CD4-positive, alpha-beta T cell treated with Interleukin-12 subunit alpha and Interleukin-12 subunit beta, for 1 hour (primary cell): Measurements from ENCODE around the gene INPP4B.
"Not testable (repeated sequence)": the region's sequence is repeated elsewhere in the genome, so short reads cannot be mapped to it uniquely, and the experiment has no call there.

Experiments used
- DNase-seq: peaks from one replicate; pipeline ENCODE4 v3.0.0-alpha.2; 2020

INPP4B gene

DNA sequence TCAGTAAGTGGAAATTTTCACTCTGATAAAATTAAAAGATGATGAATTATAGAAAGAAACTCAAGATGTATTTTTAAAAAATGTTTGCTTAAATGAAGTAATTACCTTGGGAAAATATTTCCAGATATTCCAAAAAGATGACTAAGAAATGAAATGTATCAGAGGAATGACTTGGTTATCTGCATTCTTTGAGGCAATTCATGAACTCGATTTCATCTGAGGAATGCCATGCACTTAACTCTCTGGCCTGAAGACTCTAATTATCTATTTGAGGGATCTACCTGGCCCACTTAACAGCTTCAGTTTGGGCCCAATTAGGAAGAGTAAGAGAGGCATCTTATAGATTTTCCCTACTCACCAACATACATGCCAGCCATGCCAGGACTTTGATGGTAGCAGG is 182.3 kb downstream of the INPP4B start:
- DNase-seq: no peak

DNA sequence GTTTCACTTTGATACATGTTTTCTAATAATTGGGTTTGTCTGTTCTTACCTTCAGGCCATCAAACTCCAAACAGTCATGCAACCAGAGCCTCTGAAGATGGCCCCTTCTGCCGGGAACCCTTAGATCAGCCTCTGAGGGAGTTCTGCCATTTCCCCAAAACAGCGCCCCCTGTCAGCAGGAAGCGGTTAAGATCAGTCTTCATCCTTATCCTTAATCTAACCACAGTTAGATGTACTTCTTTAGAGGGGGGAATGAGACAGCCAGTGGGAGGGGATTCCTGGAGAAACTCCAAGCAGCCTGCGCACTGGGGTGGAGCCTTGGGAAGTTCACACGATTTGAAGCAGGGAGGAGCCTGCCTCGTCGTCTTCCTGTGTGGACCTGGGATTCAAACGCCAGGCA is 185.4 kb downstream of the INPP4B start:
- no peak for DNase-seq

DNA sequence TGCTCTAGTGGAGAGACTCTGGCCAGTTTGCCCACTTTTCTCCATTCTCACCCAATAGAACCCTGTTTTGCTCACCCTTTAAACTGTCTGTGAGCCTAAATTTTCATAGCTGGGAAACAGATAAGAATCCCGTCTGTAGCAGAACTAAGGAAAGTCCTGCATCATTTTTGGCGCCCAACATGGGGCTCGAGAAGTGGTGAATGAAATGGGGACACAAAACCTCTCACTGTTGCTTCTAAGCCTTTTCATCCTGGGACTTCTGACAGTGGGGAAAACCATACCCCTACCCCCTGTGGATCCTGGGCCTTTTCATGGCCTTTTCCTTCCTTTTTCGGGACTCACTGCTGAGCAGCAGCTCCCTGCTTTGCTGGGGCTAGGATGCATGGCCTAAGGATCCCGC is 189.9 kb downstream of the INPP4B start:
- peak; percentile 16 for DNase-seq

DNA sequence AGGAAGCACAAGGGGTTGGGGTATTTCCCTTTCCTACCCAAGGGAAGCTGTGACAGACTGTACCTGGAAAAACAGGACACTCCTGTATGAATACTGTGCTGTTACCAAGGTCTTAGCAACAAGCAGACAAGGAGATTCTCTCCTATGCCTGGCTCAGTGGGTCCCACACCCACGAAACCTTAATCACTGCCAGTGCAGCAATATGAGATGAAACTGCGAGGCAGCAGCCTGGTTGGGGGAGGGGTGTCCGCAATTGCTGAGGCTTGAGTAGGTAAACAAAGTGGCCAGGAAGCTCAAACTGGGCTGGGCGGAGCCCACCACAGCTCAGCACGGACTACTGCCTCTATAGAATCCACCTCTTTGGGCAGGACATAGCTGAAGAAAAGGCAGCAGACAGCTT is 197.7 kb downstream of the INPP4B start:
- DNase-seq: no peak

DNA sequence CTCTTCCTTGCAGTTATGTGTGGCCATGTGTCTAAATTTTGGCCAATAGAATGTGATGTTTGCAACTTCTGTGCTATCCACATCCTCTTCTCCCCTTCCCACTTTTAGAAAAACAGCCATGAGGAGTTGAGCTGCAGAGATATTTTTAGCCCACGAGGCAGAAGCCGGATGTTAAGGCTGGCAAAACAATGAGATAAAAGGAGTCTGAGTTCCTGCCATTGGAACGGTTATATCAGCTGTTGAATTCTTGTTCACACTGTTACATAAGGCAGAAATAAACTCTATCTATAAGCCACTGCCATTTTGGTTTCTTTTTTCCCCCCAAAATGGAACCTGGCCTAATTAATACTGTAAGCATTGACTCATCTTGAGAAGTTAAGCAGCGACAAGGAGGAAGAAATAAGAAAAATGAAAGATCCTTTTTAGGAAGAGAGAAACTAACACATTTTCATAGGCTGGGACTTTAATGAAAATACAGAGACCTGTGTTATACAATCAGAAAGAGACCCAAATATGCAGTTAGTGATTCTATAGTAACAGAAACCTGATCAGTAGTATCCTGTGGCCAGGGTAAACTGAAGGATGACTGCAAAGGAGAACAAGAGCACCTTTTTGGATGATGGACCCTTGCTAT is 200.5 kb downstream of the INPP4B start:
- peak; percentile 9 for DNase-seq

DNA sequence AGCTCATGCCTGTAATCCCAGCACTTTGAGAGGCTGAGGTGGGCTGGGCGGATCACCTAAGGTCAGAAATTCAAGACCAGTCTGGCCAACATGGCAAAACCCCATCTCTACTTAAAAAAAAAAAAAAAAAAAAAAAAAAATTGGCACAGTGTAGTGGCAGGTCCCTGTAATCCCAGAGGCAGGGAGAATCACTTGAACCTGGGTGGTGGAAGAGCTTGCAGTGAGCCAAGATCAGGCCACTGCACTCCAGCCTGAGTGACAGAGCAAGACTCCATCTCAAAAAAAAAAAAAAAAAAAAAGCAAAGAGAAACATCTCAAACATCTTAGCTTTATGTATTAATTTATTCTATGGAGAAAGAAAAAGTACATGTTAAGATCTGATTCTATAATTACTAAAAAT is 201.5 kb downstream of the INPP4B start:
- DNase-seq: not testable (repeated sequence)

DNA sequence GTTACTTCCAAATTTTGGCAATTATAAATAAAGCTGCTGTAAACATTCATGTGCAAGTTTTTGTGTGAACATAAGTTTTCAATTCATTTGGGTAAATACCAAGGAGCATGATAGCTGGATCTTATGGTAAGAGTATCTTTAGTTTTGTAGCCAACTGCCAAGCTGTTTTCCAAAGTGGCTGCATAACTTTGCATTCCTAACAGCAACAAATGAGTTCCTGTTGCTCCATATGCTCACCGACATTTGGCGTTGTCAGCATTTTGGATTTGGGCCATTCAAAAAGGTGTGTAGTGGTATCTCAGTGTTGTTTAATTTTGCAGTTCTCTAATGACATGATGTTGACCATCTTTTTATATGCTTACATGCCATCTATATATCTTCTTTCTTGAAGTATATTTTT is 208.5 kb downstream of the INPP4B start:
- no peak for DNase-seq

DNA sequence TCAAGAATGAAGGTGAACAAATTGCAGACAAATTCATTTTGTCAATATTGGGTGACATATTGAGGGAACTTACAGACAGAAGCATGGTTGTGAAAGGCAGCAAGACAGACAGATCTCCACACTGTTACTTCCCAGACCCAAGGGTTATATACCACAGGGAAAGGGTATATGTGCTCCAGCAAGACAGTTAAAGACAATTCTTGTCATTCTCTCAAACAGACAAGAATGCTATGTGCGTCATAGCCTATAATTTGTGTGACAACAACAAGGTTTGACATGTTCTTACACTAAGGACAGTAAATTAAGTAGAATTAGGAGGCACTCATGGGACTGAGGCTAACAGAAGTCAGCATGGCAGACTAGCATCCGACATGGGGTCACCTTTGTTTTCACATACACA is 214.3 kb downstream of the INPP4B start:
- DNase-seq: no peak

DNA sequence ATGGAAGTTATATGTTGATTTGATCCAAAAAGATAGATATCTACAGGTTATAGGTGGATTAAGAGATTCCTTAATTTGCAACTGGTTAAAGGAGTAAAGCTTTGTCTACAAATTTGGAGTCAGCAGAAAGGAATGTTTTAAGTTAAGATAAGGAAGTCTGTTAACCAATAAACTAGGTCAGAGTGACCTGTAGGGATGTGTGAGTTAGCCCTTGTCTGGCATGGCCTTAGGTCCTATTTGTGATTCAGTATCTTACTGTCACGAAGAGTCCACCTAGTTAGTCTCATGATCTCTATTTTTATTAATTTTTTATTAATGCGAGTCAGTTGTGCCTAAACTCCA is 230.8 kb downstream of the INPP4B start:
- DNase-seq: no peak

DNA sequence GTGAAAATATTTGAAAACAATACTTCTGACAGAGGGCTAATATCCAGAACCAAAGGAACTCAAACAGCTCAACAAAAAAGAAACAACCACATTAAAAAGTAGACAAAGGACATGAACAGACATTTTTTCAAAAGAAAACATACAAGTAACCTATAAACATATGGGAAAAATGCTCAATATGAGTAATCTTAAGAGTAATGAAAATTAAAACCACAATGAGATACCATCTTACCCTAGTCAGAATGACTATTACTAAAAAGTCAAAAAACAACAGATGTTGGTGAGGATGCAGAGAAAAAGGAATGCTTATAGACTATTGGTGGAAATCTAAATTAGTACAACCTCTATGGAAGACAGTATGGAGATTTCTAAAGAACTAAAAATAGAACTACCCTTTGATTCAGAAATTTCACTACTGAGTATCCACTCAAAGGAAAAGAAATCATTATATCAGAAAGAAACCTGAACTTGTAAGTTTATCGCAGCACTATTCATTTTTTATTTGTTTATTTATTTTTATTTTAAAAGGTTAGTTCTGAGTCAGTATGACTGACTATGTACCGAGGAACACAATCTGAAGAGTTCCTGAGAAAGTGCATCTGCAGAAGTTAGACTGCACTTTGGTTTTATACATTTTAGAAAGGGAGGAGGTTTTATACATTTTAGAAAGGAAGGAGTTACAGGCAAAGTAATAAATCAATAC is 231.3 kb downstream of the INPP4B start:
- DNase-seq: no peak

DNA sequence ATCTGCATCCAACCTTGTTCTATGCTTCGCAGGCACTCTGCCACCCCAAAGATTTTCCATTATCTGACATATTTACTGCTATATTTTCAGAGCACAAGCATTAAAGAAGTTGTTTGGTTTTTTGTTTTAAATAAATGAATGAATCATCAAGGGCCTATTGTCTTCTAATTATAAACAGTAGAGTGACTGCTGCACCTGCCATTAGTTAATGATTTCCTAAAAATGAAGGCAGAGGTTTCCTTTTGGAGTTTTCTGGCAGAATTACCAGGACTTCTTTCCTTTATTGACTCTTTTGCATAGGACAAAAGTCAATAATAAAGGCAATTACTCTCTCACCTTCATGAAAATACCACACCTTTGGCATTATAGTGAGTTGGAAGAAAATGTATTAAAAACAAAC is 238.1 kb downstream of the INPP4B start:
- no peak for DNase-seq

DNA sequence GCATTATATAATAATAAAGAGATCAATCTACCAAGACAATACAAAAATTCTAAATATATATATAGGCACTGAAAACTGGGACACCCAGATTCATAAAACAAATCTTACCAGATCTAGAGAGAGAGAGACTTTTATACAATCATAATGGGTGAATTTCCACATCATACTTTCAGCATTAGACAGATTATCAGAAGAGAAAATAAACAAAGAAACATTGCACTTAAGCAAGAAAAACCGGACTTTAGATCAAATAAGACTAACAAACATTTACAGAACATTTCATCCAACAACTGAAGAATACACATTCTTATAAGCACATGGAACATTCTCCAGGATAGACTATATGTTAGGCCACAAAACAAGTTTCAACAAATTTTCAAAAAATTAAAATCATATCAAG is 245.1 kb downstream of the INPP4B start:
- DNase-seq: no peak

DNA sequence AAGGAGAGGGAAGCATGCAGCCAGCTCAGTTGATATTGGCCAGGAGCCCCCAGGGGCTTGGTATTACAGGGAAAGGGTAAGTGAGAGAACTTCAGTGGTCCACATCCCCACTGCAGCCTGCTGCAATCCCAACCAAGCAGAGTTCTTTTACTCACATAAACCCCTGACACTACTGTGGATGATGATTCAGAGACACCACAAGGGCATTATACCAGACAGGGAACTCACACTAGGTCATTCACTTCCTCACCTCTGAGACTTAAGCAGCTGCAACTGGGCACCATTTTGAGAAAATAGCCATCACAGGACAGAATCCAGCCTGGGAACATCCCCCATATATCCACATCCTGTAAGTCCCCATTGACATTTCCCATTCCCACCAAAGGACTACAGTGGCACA is 248.0 kb downstream of the INPP4B start:
- no peak for DNase-seq

DNA sequence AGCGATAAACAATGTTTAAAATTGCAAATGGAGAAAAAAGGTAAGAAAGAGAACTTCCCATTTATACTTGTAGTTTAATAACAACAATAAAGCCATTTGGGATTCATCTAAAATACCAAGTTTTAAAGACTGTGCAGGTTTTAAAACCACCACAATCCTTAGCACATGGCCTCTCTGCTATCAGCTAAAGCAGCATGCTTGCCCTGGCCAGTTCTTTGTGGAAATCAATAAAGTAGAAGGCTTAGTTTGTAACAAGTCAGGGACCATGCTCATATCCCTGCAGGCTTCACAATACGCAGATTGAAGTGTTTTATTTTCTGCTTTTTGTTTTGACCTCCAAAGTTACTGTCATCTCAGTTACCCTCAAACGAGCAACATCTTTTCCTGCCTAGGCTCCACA is 249.5 kb downstream of the INPP4B start:
- DNase-seq: no peak

DNA sequence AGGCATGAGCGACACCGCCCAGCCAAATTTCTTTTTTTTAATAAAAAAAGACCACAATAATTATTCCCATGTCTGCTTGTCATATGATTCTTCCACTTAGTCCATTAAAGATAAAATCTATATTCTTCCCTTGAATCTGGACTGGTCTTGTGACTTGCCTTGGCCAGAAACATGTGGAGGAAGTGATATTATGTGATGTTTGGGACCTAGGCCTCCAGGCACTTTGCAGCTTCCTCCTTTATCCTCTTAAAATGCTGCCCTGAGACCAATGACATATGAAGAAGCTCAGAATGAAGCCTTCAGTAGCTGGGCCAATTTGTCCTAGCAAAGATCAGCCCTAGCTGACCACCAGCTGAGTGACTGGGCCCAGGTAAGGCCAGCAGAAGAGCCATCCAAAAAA is 250.0 kb downstream of the INPP4B start:
- no peak for DNase-seq

DNA sequence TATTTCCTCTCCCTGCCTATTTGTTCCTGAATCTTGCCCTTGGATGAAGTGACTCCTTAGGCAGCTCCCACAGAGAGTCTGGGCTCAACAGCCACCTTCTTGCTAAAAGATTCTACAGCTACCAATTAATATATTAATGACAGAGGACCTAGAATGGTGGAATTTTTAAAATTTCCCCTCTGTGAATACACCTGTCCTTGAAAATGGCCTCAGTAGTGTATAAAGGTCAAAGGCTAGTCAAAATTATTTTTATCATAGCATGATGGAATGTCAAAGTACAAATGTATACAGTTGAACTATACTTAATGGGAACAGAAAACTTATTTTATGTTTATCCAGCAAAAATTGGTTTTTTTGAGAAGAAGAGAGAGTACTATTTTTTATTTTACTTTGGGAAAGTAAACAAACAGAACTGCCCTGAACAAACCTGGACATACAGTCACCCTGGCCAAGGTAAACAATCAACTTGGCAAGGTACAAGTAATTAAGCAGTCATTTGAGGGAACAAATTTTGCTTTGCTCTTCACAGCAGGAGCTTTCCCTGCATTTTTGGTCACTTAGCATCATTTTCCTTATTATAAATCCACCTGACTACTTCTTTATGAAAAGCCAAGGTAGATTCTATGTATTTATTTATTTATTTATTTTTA is 250.8 kb downstream of the INPP4B start:
- no peak for DNase-seq

DNA sequence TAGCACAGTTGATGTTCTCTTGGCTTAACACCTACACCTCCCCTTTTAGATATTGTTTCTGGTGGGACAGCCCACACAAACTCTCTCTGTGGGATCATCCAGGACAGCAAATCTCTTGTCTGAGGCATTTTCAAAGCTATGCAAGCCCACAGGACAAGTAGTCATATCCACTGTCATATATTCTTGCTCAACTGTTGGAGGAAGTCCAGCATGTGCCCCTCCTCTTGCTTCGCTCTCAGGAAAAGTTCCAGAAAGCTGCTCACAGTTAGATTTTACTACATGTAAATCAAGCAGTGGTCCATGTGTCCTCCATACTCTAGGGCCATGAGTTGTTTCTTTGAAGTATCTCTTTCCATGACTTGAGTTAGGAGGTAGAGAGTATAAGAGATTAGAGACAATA is 260.7 kb downstream of the INPP4B start:
- DNase-seq: no peak

DNA sequence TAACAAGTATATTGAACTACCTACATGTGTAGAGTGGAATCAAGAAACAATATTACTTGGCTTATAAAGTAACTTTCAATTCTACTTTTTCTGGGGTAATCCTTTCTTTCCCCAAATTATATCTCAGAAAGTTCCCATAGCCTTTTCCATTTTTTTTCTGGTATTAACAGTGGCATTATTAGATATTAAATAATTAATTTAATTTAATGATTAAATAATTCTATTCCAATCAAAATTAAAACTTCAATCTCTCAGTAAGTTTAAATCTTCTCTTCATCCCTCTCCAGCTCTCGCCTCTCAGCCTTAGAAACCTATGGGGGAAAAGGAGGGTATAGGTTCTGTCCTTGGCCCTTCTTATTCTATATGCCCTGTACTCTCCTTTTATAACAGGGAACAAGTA is 262.4 kb downstream of the INPP4B start:
- no peak for DNase-seq

DNA sequence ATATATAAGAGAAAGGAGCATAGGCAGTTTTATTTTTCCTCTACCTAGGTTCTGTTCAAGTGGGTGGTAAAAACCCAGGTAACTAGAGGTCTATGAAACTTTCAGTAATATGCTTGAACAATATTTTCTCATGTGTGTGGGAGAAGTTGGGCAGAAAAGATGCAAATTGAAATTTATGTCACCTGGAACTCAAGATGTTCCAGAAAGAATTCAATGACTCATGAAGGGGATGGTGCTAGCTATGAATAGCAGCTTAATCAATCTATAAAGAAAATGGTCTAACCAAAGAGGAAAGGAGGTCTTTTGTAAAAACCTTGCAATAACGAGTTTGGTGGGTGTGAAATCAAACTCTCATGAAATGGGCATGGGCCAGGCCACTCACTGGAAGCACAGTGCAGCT is 263.8 kb downstream of the INPP4B start:
- DNase-seq: no peak

DNA sequence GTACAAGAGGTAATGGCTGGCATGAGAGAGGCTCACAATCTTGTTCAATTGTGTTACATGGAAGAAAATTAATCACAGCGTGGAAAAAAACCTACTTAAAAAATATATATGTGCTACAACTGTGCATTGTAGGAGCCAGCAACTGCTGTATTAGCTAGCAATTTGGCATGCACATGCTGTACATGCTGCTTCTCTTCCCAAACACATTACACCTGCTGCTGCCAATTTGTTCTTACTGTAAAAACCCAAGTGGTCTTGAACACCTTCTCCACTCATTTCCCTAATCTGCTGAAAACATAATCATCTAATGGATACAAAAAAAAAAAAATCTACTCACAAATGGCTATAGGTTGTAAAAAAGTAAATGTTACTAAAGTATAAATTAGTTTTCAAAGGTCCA is 264.2 kb downstream of the INPP4B start:
- DNase-seq: no peak

DNA sequence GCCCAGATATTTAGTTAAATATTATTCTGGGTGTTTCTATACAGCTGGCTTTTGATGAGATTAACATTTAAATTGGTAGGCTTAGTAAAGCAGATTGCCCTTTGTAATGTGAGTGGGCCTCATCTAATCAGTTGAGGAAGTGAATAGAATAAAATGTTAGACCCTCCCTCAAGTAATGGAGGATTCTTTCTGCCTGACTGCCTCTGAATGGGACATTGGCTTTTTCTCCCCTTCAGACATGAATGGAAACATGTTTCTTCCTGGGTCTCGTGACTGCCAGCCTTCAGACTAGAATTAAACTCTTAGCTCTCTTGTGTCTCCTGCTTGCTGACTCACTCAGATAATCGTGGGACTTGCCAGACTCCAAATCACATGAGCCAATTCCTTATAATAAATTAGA is 266.7 kb downstream of the INPP4B start:
- no peak for DNase-seq

DNA sequence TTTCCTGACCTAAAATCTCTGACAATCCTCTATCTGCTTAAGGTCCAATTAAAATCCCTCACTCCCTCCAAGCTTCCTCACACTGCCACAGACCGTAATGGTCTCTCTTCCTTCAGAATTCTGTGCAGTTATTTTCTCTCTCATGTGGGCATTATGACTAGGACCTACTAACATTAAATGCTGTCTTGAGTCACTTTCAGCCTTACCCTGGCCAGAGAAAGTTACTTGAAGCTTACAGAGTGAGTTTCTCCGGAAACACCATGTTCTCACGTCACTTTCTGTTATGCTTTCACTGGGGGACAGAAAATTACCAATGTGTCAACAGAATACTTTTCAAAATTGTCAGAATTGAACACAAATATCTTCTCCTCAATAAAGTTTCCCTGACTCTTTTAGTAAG is 271.8 kb downstream of the INPP4B start:
- DNase-seq: no peak

DNA sequence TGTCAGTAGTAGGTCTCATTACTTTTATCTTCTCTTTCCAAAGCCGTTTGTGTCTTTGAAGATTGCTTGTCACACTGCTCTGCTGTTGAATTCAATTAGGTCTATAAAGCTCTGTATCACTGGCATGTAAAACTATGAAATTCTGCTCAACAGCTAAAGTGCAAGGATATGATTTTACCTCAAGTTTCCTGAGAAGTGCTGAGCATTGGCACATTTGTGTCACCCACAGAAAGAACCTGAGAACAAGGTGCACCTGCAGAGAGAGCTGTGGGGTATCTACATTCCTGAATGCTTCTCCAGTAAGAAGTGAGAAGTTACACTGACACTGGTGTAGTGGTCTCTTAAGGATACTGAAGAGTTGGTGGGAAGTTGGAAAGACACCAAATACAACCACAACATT is 274.0 kb downstream of the INPP4B start:
- DNase-seq: no peak

DNA sequence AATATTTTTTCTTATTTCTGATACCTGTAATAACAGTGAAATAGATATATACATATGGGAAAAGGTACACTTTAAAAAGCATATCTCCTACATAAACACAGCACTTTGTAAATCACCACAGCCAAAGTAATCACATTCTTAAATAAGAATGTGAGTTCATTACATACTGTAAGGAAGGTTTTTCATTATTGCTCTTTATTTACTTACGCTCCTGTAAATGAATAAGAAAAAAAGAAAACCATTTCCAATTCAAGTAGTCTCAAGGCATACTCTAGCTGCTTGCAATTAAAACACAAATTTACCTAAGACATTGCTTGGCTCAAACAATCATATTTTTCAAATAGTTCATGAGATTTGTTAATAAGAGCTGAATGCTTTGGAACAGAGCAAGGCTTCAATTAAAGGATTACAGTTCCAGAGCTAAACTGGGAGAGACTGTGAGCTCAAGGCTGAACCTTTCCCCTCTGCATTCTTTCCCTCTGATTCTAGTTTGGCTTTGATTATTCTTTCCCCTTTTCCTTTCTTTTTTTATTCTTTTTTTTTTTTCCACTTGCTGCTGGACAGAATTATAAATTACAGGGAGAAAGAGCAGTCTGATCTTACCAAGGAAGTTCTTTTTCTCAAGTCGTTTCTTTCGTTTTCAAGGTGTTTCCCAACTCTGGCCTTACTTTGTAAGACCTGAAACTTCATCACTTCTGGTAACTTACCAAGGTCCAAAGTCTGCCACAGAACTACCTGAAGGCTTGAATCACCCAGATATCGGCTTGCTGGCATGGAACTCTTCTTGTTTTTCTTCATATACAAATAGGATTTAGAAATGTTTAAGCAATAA is 278.3 kb downstream of the INPP4B start:
- DNase-seq: peak; percentile 46
